ENCODE results near the gene MSI2. TPM values are rescaled to one million over a fixed set of nuclear protein-coding genes. Genes with fewer than 3 reads are reported as not detected.

MSI2 gene
- total and polyA plus RNA-seq, 7 donors, result 37.6 to 133 (median 87.1) TPM

GRCh38 chr17:57679906-57680695 lies 423.8 kb downstream of the MSI2 start:
- no peak overlapping the region for H3K4me3 ChIP-seq
- TF ChIP-seq CTCF (IDR thresholded peaks at IDR 0.05), result no peak
- H3K4me1 ChIP-seq, result peaks cover 12% of the 10 kb centered on the region
- no peaks in the 10 kb centered on the region for H3K9me3 ChIP-seq
- ATAC-seq (no peak), DNase-seq (no peak)
- no peaks in the 10 kb centered on the region for H3K27me3 ChIP-seq (ENCODE audit: insufficient read depth in 3 of 3, low read length in 2 of 3)
- H3K36me3 ChIP-seq (ENCODE audit: insufficient read depth in 1 of 2, low read depth in 1 of 2), result peaks cover 0 to 20% of the 10 kb centered on the region in 2 donors
- intact Hi-C loops (cut with DNase I), result no loop called here
- no peak overlapping the region for H3K27ac ChIP-seq
- 86 to 89% (median 86%) methylated on average over 10 of the region's 10 CpGs for WGBS, 3 donors

GRCh38 chr17:57682701-57683100 lies 426.4 kb downstream of the MSI2 start:
- Histone ChIP-seq H3K4me3 (no peak overlapping the region), H3K27me3 (ENCODE audit: insufficient read depth in 3 of 3, low read length in 2 of 3) (no peaks in the 10 kb centered on the region), H3K4me1 (peaks cover 12% of the 10 kb centered on the region), H3K27ac (no peak overlapping the region), H3K36me3 (ENCODE audit: insufficient read depth in 1 of 2, low read depth in 1 of 2) (peaks cover 0 to 11% of the 10 kb centered on the region in 2 donors), H3K9me3 (no peaks in the 10 kb centered on the region)
- intact Hi-C loops (cut with DNase I), result no loop called here
- no peak for TF ChIP-seq CTCF (IDR thresholded peaks at IDR 0.05)
- DNase-seq (no peak), ATAC-seq (no peak)
- 95 to 97% (median 97%) methylated on average over 16 of the region's 16 CpGs for WGBS, 3 donors

- no peak for TF ChIP-seq CTCF (IDR thresholded peaks at IDR 0.05)
- H3K4me3 ChIP-seq, result no peak overlapping the region
- H3K36me3 ChIP-seq (ENCODE audit: insufficient read depth in 1 of 2, low read depth in 1 of 2), result peaks cover 0 to 8% of the 10 kb centered on the region in 2 donors
- H3K27me3 ChIP-seq (ENCODE audit: insufficient read depth in 3 of 3, low read length in 2 of 3), result no peaks in the 10 kb centered on the region
- DNase-seq (no peak), ATAC-seq (peak in 1 of 4 donors; percentile 19)
- WGBS, 3 donors, result 91 to 97% (median 95%) methylated on average over 13 of the region's 13 CpGs
- no peaks in the 10 kb centered on the region for H3K9me3 ChIP-seq
- H3K27ac ChIP-seq, result no peak overlapping the region
- intact Hi-C loops (cut with DNase I), result no loop called here
- no peaks in the 10 kb centered on the region for H3K4me1 ChIP-seq
Observed at GRCh38 chr17:57684711-57685498, 428.6 kb downstream of the MSI2 start.

- no peaks in the 10 kb centered on the region for H3K27me3 ChIP-seq (ENCODE audit: insufficient read depth in 3 of 3, low read length in 2 of 3)
- H3K4me3 ChIP-seq, result no peak overlapping the region
- intact Hi-C loops (cut with DNase I), result no loop called here
- no peak for TF ChIP-seq CTCF (IDR thresholded peaks at IDR 0.05)
- peaks cover 0 to 7% of the 10 kb centered on the region in 2 donors for H3K36me3 ChIP-seq (ENCODE audit: insufficient read depth in 1 of 2, low read depth in 1 of 2)
- no peaks in the 10 kb centered on the region for H3K4me1 ChIP-seq
- H3K27ac ChIP-seq, result no peak overlapping the region
- WGBS, 3 donors, result 81 to 91% (median 83%) methylated on average over 7 of the region's 7 CpGs
- DNase-seq (no peak), ATAC-seq (peak in 3 of 4 donors; percentile 25 to 49 (median 37))
- no peaks in the 10 kb centered on the region for H3K9me3 ChIP-seq
Observed at GRCh38 chr17:57685499-57686132, 429.3 kb downstream of the MSI2 start.

Measured in psoas muscle (tissue), 8 donors.